H1 (cell line): ENCODE data around the gene SPPL3. TPM values are rescaled to one million over a fixed set of nuclear protein-coding genes. Genes with fewer than 3 reads are reported as not detected.

Experiments used
- CTCF ChIA-PET: fragments of 300-600 bp; sonication (Branson Sonifier 250); formaldehyde crosslinking; loops from one replicate; lab custom pipeline; 2021; ENCODE audit not compliant: partially characterized antibody; lab: Charles Lee
- POLR2A ChIA-PET: fragments of 300-600 bp; sonication (Branson Sonifier 250); formaldehyde crosslinking; loops from one replicate; lab custom pipeline; 2021; ENCODE audit warnings: inconsistent platforms; ENCODE audit not compliant: partially characterized antibody; lab: Charles Lee
- DNase-seq, 2 experiments: peaks; one replicate each; pipeline versions ENCODE4 v3.0.0 to v3.0.0-alpha.2; 2010 to 2022; ENCODE audit warnings: low spot score in 2 of 2, low read depth in 1 of 2, mixed read lengths in 1 of 2
- FAIRE-seq: peaks from 2 replicates; lab custom pipeline; 2011; peaks lifted over from hg19 to GRCh38; lab: Jason Lieb, UNC
- H2AFZ ChIP-seq: 2 replicates; pipeline ENCODE4 v1.8.1; 2012; ENCODE audit warnings: low read length, inconsistent platforms
- H2AK5ac ChIP-seq: 2 replicates; pipeline ENCODE4 v1.6.1; 2013; ENCODE audit warnings: low read depth, low read length
- H2BK120ac ChIP-seq: replicated peaks from 2 replicates; pipeline ENCODE3; 2013; ENCODE audit warnings: low read depth, low read length, inconsistent platforms
- H2BK12ac ChIP-seq: 2 replicates; pipeline ENCODE4 v1.6.1; 2013; ENCODE audit warnings: low read depth, low read length
- H2BK15ac ChIP-seq: 2 replicates; pipeline ENCODE4 v1.6.1; 2013; ENCODE audit warnings: low read length
- H2BK20ac ChIP-seq: 2 replicates; pipeline ENCODE4 v1.6.1; 2013; ENCODE audit warnings: low read length
- H2BK5ac ChIP-seq: 2 replicates; pipeline ENCODE4 v1.6.1; 2013; ENCODE audit warnings: low read depth, low read length
- H3K14ac ChIP-seq: 2 replicates; pipeline ENCODE4 v1.6.1; 2013; ENCODE audit warnings: inconsistent platforms; ENCODE audit not compliant: insufficient read length
- H3K18ac ChIP-seq: 2 replicates; pipeline ENCODE4 v1.6.1; 2013; ENCODE audit warnings: low read length; ENCODE audit errors: extremely low read depth
- H3K23ac ChIP-seq: 2 replicates; pipeline ENCODE4 v1.6.1; 2013; ENCODE audit warnings: inconsistent platforms; ENCODE audit not compliant: insufficient read length
- H3K23me2 ChIP-seq: 2 replicates; pipeline ENCODE4 v1.6.1; 2013; ENCODE audit warnings: low read depth, low read length
- H3K27ac ChIP-seq: 2 replicates; pipeline ENCODE4 v1.6.1; 2011; ENCODE audit warnings: low read depth, low read length, inconsistent platforms
- H3K27me3 ChIP-seq, 4 experiments: replicated peaks in 1 of 4; 1 replicate in 1 of 4; 2 replicates in 3 of 4; pipeline versions ENCODE4 v1.6.1 to v1.8.1; 2011 to 2013; ENCODE audit warnings: low read length in 3 of 4, mild to moderate bottlenecking in 3 of 4, inconsistent platforms in 2 of 4, mixed read lengths in 2 of 4, moderate library complexity in 1 of 4; ENCODE audit not compliant: control insufficient read depth in 3 of 4, insufficient read depth in 3 of 4; ENCODE audit errors: extremely low read depth in 1 of 4
- H3K36me3 ChIP-seq, 4 experiments: 2 replicates each; pipeline versions ENCODE4 v1.6.1 to v1.8.1; 2011 to 2013; ENCODE audit warnings: mild to moderate bottlenecking in 4 of 4, low read length in 3 of 4, moderate library complexity in 2 of 4, control low read depth in 1 of 4, inconsistent platforms in 1 of 4; ENCODE audit not compliant: insufficient read depth in 4 of 4, control insufficient read depth in 2 of 4
- H3K4ac ChIP-seq: replicated peaks from 2 replicates; pipeline ENCODE3; 2013; ENCODE audit warnings: low read length, low read depth, mixed read lengths, inconsistent platforms; ENCODE audit not compliant: insufficient read length
- H3K4me1 ChIP-seq, 4 experiments: replicated peaks in 1 of 4; 1 replicate in 1 of 4; 2 replicates in 3 of 4; pipeline versions ENCODE4 v1.6.1 to v1.8.1; 2011 to 2013; ENCODE audit warnings: low read length in 3 of 4, inconsistent platforms in 2 of 4, mixed read lengths in 1 of 4; ENCODE audit not compliant: insufficient read depth in 4 of 4, control insufficient read depth in 3 of 4
- H3K4me2 ChIP-seq, 2 experiments: 2 replicates each; pipeline versions ENCODE4 v1.6.1 to v1.8.1; 2011 to 2013; ENCODE audit warnings: low read depth in 2 of 2, low read length in 2 of 2, control low read depth in 1 of 2, inconsistent platforms in 1 of 2, mild to moderate bottlenecking in 1 of 2; ENCODE audit not compliant: insufficient read depth in 1 of 2
- H3K4me3 ChIP-seq, 4 experiments: fragments of 200-600, 300-600 bp in 1 of 4; sonication (generic), shearing (Covaris generic), sonication (Bioruptor Twin) in 1 of 4; 2 replicates each; pipeline versions ENCODE4 v1.5.1 to v1.8.1; 2011 to 2016; ENCODE audit warnings: low read length in 4 of 4, low read depth in 3 of 4, control low read depth in 2 of 4, inconsistent platforms in 2 of 4, mild to moderate bottlenecking in 2 of 4, mixed read lengths in 1 of 4, moderate library complexity in 1 of 4; ENCODE audit not compliant: insufficient read depth in 2 of 4; ENCODE audit errors: extremely low read depth in 1 of 4
- H3K56ac ChIP-seq: replicated peaks from 2 replicates; pipeline ENCODE3; 2013; ENCODE audit warnings: low read depth, mild to moderate bottlenecking, mixed read lengths, low read length, inconsistent platforms; ENCODE audit not compliant: insufficient read length
- H3K79me1 ChIP-seq: 2 replicates; pipeline ENCODE4 v1.6.1; 2013; ENCODE audit warnings: low read depth, low read length, control low read depth
- H3K79me2 ChIP-seq, 2 experiments: 2 replicates each; pipeline versions ENCODE4 v1.6.1 to v1.8.1; 2012 to 2013; ENCODE audit warnings: low read length in 2 of 2, mild to moderate bottlenecking in 2 of 2, inconsistent platforms in 1 of 2; ENCODE audit not compliant: insufficient read depth in 2 of 2, control insufficient read depth in 1 of 2
- H3K9ac ChIP-seq, 4 experiments: replicated peaks in 1 of 4; 1 replicate in 1 of 4; 2 replicates in 3 of 4; pipeline versions ENCODE4 v1.6.1 to v1.8.1; 2011 to 2013; ENCODE audit warnings: low read depth in 3 of 4, low read length in 3 of 4, control low read depth in 2 of 4, mild to moderate bottlenecking in 2 of 4, moderate library complexity in 2 of 4, inconsistent platforms in 1 of 4; ENCODE audit errors: extremely low read depth in 1 of 4
- H3K9me3 ChIP-seq, 2 experiments: 2 replicates each; pipeline versions ENCODE4 v1.6.1 to v1.8.1; 2012 to 2013; ENCODE audit warnings: mild to moderate bottlenecking in 2 of 2, moderate library complexity in 2 of 2, control low read depth in 1 of 2, inconsistent platforms in 1 of 2, low read depth in 1 of 2, low read length in 1 of 2, mixed read lengths in 1 of 2; ENCODE audit not compliant: insufficient read depth in 2 of 2
- H4K20me1 ChIP-seq, 2 experiments: replicated peaks in 1 of 2; 2 replicates each; pipeline versions ENCODE3 to v1.8.1; 2011 to 2013; ENCODE audit warnings: inconsistent platforms in 2 of 2, low read length in 2 of 2, mild to moderate bottlenecking in 1 of 2; ENCODE audit not compliant: insufficient read depth in 2 of 2, control insufficient read depth in 1 of 2
- H4K5ac ChIP-seq: 2 replicates; pipeline ENCODE4 v1.6.1; 2013; ENCODE audit warnings: low read length, low read depth, mixed read lengths, inconsistent platforms; ENCODE audit not compliant: insufficient read length
- H4K8ac ChIP-seq: 2 replicates; pipeline ENCODE4 v1.8.0; 2013; ENCODE audit warnings: mild to moderate bottlenecking, moderate library complexity, low read length, inconsistent platforms; ENCODE audit not compliant: insufficient read depth; ENCODE audit errors: extremely low read depth
- H4K91ac ChIP-seq: replicated peaks from 2 replicates; pipeline ENCODE3; 2013; ENCODE audit warnings: low read length, mixed read lengths, inconsistent platforms; ENCODE audit not compliant: insufficient read length
- TCF12 ChIP-seq: IDR thresholded peaks from 2 replicates; pipeline ENCODE4 v1.6.1; 2011; ENCODE audit warnings: low read depth, mild to moderate bottlenecking, low read length
- WGBS, 2 experiments: shearing (Covaris generic) in 1 of 2; methylation state at CpG; one replicate each; pipeline versions ENCODE4 v1.1.6 to v1.1.7; 2013 to 2015; ENCODE audit warnings: low lambda C conversion rate in 2 of 2, mixed read lengths in 2 of 2, inconsistent platforms in 1 of 2, low coverage in 1 of 2, missing lambda C conversion rate in 1 of 2; ENCODE audit not compliant: insufficient replicate concordance in 2 of 2, insufficient coverage in 1 of 2, insufficient read length in 1 of 2; ENCODE audit errors: extremely low coverage in 1 of 2, missing lambda C conversion rate in 1 of 2; 5-methylcytosine and 5-hydroxymethylcytosine counted together
- polyA plus RNA-seq, 7 experiments: library from polyadenylated mRNA; depleted of rRNA in 3 of 7; stranded (reverse) in 5 of 7; unstranded in 2 of 7; fragments of >200 nt in 5 of 7; fragments of 200-250 nt in 2 of 7; gene quantifications; 1 replicate in 5 of 7; 2 replicates in 1 of 7; 4 replicates in 1 of 7; pipeline versions ENCODE4 v1.2.1 to v1.2.3, GENCODE V29; 2011 to 2013; ENCODE audit warnings: missing spikeins in 2 of 7, mixed read lengths in 2 of 7
- total RNA-seq: library from RNA; stranded (reverse); fragmentation: NEBNext Ultra II Directional; extraction: Animal tissue kit (Norgen Biotek cat#: 25700); gene quantifications from 2 replicates; pipeline ENCODE4 v1.2.1, GENCODE V29; 2021

The SPPL3 gene
- total and polyA plus RNA-seq, 2 of the 8 experiments (the other 6 are each of a cell fraction or from before 2014, with no cell fraction given), result 27.3 to 48.4 TPM

DNA sequence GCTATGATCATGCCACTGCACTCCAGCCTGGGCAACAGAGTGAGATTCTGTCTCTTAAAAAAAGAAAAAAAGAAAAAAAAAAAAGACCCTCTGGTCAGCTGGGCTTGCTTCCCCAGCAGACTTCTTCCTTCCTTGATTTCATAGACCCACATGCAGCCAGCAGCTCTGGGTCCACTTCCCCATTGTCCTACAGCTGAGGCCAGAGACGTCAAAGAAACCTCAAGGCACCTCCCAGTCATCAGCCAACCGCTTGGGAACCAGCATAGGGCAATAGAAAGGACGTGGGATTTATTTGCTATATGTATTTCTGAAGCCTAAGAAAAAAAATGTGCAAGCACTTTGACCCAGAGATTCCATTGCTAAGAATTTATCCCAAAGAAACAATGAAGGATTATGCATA is 35.4 kb upstream of the SPPL3 start:
- no peak for FAIRE-seq
- H3K9me3 ChIP-seq, result no peaks in the 10 kb centered on the region
- no peak overlapping the region for H3K23ac ChIP-seq
- H3K23me2 ChIP-seq, result 0 out of 2 replicates have a peak, but pooled peaks cover 2% of the 10 kb centered on the region
- no peaks in the 10 kb centered on the region for H3K36me3 ChIP-seq
- H3K79me1 ChIP-seq, result no peaks in the 10 kb centered on the region
- H3K4me1 ChIP-seq, result no peaks in the 10 kb centered on the region
- ChIA-PET POLR2A (interaction anchor here (0.8 to 1.0 kb wide), 2 partner anchors 37 to 140 kb away, joined by 3 read pairs; no protein-coding TSS in a partner anchor), CTCF (interaction anchor here (0.6 to 2.1 kb wide), 9 partner anchors 10 to 122 kb away, joined by 3 to 7 read pairs (median 4); no protein-coding TSS in a partner anchor)
- H2AFZ ChIP-seq, result no peak overlapping the region
- H3K14ac ChIP-seq, result no peak overlapping the region
- 79% methylated on average over 3 of the region's 3 CpGs; no CpG with 5 or more reads in 1 of the 2 experiments for WGBS, 2 experiments
- no peak overlapping the region for H3K4me3 ChIP-seq
- H2BK5ac ChIP-seq, result no peak overlapping the region
- no peaks in the 10 kb centered on the region for H3K27me3 ChIP-seq
- H2BK120ac ChIP-seq, result no peak overlapping the region
- H4K91ac ChIP-seq, result no peak overlapping the region
- no peak overlapping the region for H3K56ac ChIP-seq
- no peak overlapping the region for H3K9ac ChIP-seq
- no peak overlapping the region for H2AK5ac ChIP-seq
- no peak overlapping the region for H4K8ac ChIP-seq
- H2BK20ac ChIP-seq, result no peak overlapping the region
- no peak overlapping the region for H3K4ac ChIP-seq
- H2BK12ac ChIP-seq, result no peak overlapping the region
- no peaks in the 10 kb centered on the region for H3K79me2 ChIP-seq
- no peak for DNase-seq
- TF ChIP-seq TCF12, result no peak
- TF ChIP-seq, all 59 proteins: peak for 0
- Histone ChIP-seq H3K27ac (no peak overlapping the region), H3K18ac (no peak overlapping the region), H4K5ac (no peak overlapping the region), H2BK15ac (no peak overlapping the region), H4K20me1 (no peaks in the 10 kb centered on the region), H3K4me2 (no peak overlapping the region)
